ENCODE data around the gene SNAPC1.
"Not testable (repeated sequence)": the region's sequence is repeated elsewhere in the genome, so short reads cannot be mapped to it uniquely, and the experiment has no call there.

SNAPC1 gene, protein sequence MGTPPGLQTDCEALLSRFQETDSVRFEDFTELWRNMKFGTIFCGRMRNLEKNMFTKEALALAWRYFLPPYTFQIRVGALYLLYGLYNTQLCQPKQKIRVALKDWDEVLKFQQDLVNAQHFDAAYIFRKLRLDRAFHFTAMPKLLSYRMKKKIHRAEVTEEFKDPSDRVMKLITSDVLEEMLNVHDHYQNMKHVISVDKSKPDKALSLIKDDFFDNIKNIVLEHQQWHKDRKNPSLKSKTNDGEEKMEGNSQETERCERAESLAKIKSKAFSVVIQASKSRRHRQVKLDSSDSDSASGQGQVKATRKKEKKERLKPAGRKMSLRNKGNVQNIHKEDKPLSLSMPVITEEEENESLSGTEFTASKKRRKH

DNA sequence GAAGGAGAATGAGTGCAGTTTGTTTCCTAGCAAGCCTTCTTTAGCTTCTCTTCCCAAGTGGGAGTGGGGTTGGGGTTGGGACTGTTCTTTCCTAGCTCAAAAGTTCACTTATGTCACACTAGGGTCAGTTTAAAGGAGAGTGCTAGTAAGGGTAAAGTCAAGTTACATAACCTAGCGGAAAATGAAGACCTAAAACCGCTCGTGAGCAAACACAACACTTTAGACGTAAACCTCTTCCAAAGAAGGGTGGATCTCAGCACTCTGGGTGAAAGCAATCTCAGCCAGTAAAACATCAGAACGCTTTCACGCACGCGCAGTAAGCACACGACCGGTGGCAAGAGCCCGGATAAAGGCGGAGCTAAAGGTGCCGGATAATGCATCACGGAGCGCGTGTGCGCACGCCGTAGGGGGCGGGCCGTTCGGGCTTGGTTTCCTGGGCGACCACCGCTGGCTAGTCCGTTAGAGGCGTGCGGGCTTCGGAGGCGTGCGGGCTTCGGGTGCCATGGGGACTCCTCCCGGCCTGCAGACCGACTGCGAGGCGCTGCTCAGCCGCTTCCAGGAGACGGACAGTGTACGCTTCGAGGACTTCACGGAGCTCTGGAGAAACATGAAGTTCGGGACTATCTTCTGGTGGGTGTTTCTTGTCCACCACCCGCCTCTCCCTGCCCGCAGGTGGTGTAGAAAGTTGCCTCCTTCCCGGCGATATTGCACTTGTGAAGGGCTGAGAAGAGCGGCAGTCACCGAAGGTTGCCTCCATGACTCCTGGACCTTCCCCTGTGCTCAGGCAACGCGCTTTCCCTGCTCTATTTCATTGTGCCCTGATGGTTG is at the start of gene SNAPC1:
Gene SNAPC1 (plus strand): TSS at position 462 of the 828 bp plus-strand sequence. CDS start 41 bp downstream, at position 503.
- peak; percentile 95 for DNase-seq (ENCODE audit: low spot score)

DNA sequence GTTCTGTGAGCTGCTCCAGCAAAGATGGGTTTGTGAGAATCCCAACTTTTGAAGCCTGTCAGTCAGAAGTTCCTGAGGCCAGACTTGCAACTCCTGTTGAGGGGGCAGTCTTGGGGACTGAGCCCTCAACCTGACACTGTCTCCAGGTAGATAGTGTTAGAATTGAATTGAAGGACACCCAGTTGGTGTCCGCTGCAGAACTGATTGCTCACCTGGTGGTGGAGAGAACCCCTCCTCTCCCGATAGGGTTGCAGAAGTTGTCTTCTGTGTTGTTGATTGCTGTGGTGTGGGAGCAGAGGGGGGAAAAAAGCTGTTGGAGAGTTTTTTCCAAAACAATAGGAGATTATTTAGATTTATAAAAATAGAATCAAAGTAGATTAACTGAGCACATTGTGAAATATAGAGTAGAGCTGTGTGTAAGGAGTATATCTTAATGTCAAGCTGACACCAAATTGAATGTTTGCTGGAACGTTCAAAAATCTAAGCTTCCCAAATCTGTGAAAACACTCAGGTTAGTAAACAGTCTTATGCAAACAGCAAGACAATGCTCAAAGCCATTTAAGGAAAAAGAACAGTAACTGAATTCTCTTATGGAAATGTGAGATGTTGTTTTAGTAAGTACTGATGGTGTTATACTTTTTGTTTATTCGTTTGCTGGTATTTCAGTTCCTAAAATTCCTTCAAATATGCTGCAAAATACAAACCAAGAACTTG is 48.3 kb upstream of the SNAPC1 start:
- no peak for DNase-seq (ENCODE audit: low spot score)

DNA sequence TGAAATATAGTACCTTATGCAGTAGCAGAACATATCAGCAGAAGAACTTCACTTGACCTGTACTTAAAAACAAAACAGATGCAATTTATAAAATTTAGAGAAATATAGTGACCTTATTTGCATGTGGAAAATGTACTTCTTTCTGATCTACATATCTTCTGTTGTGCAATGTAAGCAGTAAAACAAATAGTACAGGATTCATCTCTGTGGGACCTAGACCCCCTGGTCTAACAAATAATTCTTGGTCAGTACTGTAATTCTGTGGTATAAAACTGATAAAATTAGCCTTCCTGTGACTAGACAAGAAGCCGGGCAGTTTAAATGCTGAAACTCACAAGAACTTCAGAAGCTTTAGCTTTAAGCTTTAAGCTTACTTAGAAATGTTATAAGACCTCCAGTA is 45.3 kb upstream of the SNAPC1 start:
- no peak for DNase-seq (ENCODE audit: low spot score)

DNA sequence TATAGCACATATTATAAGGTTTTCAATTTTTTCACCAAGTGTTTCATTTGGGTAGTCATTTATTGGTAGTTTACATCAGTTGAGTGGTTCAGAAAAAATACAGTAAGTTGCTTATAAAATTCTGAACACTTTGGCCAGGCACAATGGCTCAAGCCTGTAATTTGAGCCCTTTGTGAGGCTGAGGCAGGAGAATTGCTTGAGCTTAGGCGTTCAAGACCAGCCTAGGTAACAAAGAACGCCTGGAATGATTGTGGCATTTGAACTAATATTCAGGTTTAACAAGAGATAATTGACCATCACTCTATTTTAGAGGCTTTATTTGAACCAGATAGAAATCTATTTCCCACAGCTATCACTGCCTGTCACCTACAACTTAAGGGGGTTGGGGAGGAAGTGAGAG is 44.2 kb upstream of the SNAPC1 start:
- DNase-seq (ENCODE audit: low spot score), result no peak

DNA sequence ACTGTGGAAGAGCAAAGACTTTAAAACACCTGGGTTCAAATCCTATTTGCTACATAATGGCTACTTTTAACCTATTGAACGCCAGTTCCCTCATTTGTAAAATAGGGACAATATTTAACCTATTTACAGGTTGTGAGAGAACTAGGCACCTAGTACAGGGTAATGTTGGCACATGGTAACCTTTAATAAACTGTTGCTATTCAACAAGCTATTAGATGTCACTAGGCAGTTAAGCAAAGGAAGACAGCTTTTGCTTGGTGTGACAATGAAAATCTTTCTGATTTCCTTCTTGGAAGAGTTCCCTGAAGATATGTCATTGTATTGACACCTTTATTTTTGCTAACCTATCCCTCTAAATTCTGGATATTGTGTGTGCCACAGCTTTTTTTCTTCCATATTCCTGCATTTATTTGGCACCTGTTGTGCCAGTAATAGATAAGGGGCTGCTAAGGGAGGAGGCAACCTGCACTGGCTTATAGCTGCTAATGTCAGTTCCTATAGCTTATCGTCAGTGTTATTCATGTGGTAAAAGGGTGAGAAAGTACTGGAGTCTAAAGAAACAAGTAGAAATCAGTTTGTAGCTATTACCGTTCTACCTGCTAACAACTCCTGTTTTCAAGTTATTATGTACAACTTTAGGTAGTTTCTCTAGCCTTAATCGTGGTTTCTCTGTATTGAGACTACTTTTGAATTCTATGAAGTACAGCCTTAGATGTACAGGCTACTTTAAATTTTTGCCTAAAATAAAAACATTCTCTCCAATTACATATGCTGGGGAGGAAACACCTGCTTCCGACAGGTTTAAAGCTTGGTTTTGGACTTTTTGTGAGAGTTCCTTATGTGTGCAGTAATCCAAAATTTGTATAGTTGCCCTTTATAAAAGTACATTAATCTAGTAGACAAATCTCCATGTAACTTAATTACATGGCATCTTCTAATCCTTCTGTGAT is 42.6 kb upstream of the SNAPC1 start:
- DNase-seq (ENCODE audit: low spot score), result no peak

DNA sequence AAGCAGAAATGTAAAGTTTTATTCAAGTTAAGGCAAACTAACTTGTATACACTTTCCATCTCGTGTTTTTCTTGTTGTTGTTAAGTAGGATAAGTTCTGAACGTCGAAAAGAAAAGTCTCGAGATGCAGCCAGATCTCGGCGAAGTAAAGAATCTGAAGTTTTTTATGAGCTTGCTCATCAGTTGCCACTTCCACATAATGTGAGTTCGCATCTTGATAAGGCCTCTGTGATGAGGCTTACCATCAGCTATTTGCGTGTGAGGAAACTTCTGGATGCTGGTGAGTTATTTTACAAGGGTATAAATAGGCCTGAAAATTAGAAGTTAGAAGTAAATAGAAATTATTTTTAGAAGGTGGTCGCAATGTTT is 41.9 kb upstream of the SNAPC1 start:
- no peak for DNase-seq (ENCODE audit: low spot score)

DNA sequence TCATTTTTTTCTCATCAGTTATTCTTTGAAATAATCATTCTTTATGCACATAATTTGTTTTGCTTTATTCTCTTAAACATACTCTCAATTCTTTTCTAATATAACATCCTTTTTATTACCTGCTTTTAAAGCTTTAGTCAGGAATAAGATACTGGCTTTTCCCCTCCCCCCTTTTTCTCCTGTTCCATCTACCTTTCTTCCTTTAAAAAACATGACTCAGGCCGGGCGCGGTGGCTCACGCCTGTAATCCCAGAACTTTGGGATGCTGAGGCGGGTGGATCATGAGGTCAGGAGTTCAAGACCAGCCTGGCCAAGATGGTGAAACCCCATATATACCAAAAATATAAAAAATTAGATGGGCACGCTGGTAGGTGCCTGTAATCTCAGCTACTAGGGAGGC is 41.5 kb upstream of the SNAPC1 start:
- DNase-seq (ENCODE audit: low spot score), result no peak

DNA sequence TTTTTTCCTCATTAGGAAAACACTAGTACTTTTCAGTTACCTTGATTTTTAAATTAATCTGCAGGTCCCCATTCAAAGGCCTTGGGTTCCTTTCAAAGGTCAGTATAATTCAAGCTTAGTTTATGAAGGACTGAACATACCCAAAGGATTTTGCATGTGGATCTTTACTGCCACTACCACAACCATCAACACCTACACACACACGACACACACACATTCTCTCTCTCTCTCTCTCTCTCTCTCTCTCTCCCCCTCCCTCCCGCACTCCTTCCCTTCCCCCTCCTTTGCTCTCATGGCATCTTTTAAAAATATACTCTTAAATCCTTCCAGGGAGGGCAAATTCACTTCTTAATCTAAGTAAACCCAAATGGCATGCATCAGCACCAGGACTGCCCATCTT is 38.1 kb upstream of the SNAPC1 start:
- DNase-seq (ENCODE audit: low spot score), result no peak

DNA sequence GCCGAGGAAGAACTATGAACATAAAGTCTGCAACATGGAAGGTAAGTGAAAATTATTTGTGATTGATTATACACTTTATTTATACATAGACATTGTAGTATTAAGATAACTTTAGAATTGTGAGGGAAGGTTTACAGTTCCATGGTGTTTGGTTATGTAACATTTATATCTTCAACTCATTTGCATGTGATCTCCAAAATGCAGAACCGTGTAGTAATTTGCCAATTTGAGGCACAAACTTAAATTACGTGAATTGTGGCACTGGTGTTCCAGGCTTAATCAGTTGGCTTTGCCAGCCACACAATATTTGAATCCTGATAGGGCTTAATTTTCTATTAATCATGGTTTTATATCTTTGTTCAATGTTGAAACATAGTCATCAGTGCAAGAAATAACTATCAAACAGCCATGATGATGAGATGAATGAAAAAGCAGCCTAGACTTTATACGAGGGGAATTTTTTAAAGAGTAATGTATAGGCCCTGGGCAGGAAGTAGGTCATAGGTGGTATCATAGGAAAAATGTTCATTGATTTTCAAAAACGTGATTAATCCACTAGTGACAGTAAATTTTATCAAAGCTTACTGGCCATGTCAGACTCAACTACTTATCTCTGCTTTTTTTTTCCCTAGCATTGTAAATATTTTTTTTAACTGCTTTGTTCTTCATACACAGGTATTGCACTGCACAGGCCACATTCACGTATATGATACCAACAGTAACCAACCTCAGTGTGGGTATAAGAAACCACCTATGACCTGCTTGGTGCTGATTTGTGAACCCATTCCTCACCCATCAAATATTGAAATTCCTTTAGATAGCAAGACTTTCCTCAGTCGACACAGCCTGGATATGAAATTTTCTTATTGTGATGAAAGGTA is 35.2 kb upstream of the SNAPC1 start:
- DNase-seq (ENCODE audit: low spot score), result no peak

DNA sequence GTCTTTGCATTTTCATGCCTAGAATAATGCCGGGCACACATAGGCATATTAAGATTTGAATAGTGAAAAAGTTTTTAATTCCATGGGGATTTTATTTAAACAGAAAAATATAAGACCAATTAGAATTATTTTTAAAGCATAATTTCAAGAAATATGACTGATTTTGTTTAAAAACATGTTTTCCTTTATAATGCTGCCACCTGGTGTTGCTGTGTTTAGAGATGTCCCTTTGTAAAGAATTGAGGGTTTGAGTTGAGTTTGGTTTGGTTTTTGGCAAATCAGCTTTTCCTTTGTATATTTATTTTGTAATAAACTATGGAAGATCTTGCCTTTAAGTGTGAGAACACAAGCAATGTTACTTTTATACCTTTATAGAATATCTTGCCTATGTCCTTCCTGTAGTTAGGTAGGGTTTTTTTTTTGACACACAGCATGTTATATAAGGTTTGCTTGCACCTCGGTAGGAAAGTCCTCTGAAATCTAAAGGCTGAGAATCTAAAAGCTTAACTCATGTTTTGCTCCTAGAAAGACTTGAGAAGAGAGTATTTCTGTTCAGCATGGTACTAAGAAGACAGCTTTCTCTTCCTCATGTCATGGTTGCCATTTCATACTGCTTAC is 31.4 kb upstream of the SNAPC1 start:
- no peak for DNase-seq (ENCODE audit: low spot score)

DNA sequence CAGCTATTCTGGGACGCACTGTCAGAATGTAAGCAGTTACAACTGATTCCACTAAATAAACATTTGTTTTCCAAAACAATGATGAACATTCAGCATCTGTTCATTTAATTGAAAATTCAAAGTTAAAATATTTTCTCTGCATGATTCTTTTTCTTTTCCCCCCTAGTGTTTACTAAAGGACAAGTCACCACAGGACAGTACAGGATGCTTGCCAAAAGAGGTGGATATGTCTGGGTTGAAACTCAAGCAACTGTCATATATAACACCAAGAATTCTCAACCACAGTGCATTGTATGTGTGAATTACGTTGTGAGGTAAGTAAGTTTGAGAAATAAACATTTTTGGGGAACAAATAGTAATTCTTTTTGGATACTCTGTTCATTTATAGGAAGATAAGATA is 28.2 kb upstream of the SNAPC1 start:
- DNase-seq (ENCODE audit: low spot score), result no peak

DNA sequence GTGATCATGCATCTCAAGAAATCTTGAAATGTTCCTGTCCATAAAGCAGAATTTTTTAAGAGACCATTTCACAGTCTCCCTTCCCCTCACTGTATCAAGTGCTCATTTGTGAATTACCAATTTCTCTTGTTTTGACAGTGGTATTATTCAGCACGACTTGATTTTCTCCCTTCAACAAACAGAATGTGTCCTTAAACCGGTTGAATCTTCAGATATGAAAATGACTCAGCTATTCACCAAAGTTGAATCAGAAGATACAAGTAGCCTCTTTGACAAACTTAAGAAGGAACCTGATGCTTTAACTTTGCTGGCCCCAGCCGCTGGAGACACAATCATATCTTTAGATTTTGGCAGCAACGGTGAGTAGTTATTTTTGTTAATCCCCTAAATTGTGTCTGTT is 25.5 kb upstream of the SNAPC1 start:
- DNase-seq (ENCODE audit: low spot score), result no peak

DNA sequence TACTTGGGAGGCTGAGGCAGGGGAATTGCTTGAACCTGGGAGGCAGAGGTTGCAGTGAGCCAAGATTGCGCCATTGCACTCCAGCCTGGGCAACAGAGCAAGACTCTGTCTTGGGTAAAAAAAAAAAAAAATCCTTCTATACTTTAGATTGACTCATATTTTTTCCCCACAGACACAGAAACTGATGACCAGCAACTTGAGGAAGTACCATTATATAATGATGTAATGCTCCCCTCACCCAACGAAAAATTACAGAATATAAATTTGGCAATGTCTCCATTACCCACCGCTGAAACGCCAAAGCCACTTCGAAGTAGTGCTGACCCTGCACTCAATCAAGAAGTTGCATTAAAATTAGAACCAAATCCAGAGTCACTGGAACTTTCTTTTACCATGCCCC is 24.3 kb upstream of the SNAPC1 start:
- no peak for DNase-seq (ENCODE audit: low spot score)

DNA sequence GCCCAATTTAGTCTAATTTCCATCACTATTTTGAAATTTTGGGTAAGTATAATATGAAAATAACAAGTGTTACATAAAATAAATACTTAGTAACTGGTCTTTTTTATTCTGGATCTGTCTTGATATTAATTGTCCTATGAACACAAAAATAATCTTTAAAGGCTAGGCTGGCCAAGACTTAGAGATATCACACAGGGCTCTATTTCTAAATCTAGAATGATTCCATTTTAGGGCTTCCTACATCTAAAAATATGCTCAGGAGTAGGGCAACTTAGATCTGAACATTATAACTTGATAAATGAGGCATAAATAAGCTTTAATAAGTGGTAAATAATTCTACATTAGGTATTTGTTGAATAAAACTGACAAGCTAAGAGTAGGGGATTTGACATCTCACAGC is 23.1 kb upstream of the SNAPC1 start:
- DNase-seq (ENCODE audit: low spot score), result no peak

DNA sequence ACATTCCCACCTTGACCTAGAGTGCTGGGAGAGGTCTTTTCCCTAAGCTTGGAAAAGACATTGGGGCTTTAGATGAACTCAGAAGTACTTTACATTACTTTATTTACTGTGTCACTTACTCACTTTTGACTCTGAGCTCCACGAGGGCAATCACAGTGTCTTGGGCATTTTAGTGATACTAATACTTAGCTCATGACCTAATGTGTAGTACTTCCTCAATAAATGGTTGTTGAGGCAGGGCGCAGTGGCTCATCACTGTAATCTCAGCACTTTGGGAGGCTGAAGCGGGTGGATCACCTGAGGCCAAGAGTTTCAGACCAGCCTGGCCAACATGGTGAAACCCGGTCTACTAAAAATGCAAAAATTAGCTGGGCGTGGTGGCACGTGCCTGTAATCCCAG is 19.8 kb upstream of the SNAPC1 start:
- no peak for DNase-seq (ENCODE audit: low spot score)

DNA sequence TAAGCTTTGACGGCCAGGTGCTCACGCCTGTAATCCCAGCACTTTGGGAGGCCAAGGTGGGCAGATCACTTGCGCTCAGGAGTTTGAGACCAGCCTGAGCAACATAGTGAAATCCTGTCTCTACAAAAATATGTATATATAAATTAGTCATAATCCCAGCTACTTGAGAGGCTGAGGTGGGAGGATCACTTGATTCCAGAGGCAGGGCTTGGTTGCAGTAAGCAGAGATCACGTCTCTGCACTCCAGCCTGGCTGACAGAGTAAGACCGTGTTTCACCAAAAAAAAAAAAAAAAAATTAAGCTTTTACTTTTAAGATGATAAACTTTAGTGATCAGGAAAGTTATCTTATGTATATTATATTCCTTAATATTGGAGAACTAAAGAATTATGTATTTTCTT is 18.0 kb upstream of the SNAPC1 start:
- no peak for DNase-seq (ENCODE audit: low spot score)

DNA sequence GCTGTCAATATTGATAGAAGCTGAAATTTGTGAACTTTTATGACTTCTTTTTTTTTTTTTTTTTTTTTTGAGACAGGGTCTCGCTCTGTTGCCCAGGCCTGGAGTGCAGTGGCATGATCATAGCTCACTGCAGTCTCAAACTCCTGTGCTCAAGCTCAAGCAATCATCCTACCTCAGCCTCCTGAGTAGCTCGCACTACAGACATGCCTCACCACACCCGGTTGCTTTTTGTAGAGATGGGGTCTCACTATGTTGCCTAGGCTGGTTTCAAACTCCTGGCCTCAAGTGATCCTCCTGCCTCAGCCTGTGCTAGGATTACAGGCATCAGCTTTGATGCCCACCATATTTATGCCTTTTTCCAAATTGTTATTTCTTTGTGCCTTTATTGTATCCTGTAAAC is 15.9 kb upstream of the SNAPC1 start:
- DNase-seq (ENCODE audit: low spot score), result not testable (repeated sequence)

DNA sequence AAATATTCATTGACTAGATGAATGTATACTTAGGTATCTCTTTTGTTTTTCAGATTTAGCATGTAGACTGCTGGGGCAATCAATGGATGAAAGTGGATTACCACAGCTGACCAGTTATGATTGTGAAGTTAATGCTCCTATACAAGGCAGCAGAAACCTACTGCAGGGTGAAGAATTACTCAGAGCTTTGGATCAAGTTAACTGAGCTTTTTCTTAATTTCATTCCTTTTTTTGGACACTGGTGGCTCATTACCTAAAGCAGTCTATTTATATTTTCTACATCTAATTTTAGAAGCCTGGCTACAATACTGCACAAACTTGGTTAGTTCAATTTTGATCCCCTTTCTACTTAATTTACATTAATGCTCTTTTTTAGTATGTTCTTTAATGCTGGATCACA is 15.3 kb upstream of the SNAPC1 start:
- no peak for DNase-seq (ENCODE audit: low spot score)

DNA sequence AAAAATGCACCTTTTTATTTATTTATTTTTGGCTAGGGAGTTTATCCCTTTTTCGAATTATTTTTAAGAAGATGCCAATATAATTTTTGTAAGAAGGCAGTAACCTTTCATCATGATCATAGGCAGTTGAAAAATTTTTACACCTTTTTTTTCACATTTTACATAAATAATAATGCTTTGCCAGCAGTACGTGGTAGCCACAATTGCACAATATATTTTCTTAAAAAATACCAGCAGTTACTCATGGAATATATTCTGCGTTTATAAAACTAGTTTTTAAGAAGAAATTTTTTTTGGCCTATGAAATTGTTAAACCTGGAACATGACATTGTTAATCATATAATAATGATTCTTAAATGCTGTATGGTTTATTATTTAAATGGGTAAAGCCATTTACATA is 14.9 kb upstream of the SNAPC1 start:
- DNase-seq (ENCODE audit: low spot score), result no peak

DNA sequence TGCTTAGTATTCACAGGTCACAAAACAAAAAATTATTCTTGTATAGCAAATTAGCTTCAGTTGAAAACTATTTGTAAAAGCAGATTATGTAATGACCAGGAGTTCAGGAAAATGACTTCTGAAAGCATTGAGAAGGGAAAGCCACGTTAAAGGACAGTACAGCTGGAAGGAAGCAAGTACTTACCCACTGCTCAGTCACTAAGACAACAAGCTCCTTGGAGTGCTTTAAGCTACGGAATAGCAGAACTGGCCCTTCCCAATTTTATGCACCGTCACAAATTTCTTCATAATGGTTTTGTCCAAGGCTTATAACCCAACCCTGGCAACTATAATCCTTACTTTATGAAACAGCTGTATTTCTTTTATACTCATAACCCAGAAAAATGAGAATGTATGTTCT is 13.0 kb upstream of the SNAPC1 start:
- no peak for DNase-seq (ENCODE audit: low spot score)
